Measurements from ENCODE around the gene FBXW5. TPM values are rescaled to one million over a fixed set of nuclear protein-coding genes. Genes with fewer than 3 reads are reported as not detected.

FBXW5 gene
- total RNA-seq (2014; rRNA removed; shearing (Covaris generic); ENCODE audit: low replicate concordance), result 66.3 and 88.3 TPM in 2 replicates

GRCh38 chr9:136944519-136945332 is at the start of gene FBXW5, which contains the start of gene C8G:
Gene FBXW5 (minus strand): TSS chr9:136944738. CDS start chr9:136944083, 655 bp downstream.
Gene C8G (plus strand): TSS chr9:136945243. CDS start chr9:136945321, 78 bp downstream.
- peak; percentile 95 for DNase-seq
- Histone ChIP-seq H3K27me3 (no peaks in the 10 kb centered on the region), H3K4me3 (peak within 1 kb of the TSS; percentile 83), H3K36me3 (peaks cover 38% of the 10 kb centered on the region), H3K9me3 (no peaks in the 10 kb centered on the region)

- H3K36me3 ChIP-seq, result no peaks in the 10 kb centered on the region
- no peak for DNase-seq
Observed at GRCh38 chr9:136992819-136993369, 48.4 kb upstream of the FBXW5 start.

DNA sequence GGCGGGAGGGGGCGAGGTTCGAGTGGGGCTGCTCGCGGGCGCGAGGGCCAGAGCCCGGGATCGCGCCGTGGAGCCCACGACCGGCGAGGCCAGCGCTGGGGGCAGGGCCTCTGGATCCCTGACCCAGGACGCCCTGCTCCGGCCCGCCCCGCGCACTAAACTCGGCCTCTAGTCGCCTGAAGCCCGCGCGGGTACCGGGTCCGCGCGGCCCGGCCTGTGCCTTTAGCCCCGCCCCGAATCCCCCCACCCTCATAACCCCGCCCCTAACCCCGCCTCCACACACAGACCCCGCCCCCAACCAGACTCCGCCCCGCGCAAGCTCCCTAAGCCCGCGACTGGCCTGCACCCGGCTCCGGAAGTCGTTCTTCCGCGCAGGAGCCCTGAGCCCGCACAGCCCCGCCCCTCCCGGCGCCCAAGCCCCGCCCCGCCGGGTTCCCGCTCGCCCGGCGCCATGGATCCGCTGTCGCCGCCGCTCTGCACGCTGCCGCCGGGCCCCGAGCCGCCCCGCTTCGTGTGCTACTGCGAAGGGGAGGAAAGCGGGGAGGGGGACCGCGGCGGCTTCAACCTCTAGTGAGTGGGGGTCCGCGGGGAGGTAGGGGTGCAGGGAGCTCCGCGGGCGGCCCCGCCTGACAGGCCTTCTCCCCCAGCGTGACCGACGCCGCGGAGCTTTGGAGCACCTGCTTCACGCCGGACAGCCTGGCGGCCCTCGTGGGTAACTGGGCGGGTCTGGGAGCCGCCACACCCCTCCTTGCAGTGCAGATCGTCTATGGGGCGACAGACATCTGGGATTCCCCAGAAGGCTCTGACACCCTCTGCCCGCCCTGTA is 47.7 kb upstream of the FBXW5 start, which contains the start of gene PAXX:
PAXX (plus strand) TSS at position 430 of the 826 bp plus-strand sequence; CDS start at position 452, 22 bp downstream.
- Histone ChIP-seq H3K9me3 (no peaks in the 10 kb centered on the region), H3K36me3 (no peaks in the 10 kb centered on the region), H3K4me3 (peak within 1 kb of the TSS; percentile 74), H3K27me3 (no peaks in the 10 kb centered on the region)
- peak; percentile 85 for DNase-seq

More at GRCh38 chr9:136992819-136993369, 48.4 kb upstream of the FBXW5 start:
- Histone ChIP-seq H3K9me3 (no peaks in the 10 kb centered on the region), H3K4me3 (peak overlapping the region; percentile 74), H3K27me3 (no peaks in the 10 kb centered on the region)

DNA sequence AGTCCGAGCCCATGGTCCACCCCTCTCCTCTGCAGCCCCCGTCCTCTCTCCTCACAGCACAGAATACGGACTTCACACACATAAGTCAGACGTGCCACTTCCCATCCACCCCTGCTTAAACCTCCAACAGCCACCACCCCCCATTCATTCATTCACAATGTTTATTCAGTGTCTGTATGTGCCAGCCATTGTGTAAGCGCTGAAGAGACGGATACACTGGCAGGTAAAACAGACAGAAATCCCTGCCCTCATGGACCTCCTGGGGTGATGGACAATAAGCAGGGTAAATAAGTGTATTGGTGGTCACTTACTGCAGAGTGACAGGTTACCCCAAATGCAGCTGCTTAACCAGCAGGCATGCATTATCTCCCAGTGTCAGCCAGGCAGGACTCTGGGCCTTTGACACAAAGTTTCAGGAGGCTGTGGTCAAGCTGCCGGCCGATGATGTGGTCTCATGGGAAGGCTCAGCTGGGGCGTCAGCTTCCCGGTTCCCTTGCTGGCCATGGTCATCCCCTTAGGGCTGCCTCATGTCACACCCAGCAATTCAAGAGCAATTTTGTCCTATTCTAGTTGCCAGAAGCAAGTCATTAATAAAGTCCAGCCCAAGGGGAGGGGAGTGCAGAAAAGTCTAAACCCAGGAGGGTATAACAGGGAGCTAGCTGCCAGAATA is 45.8 kb upstream of the FBXW5 start:
- no peak for DNase-seq
- no peaks in the 10 kb centered on the region for H3K9me3 ChIP-seq
- H3K36me3 ChIP-seq, result no peaks in the 10 kb centered on the region
- no peak overlapping the region for H3K4me3 ChIP-seq
- no peaks in the 10 kb centered on the region for H3K27me3 ChIP-seq

- Histone ChIP-seq H3K36me3 (no peaks in the 10 kb centered on the region), H3K27me3 (no peaks in the 10 kb centered on the region), H3K9me3 (no peaks in the 10 kb centered on the region), H3K4me3 (no peak overlapping the region)
- no peak for DNase-seq
Observed at GRCh38 chr9:136988872-136989271, 44.3 kb upstream of the FBXW5 start.

- Histone ChIP-seq H3K36me3 (no peaks in the 10 kb centered on the region), H3K27me3 (no peaks in the 10 kb centered on the region), H3K9me3 (no peaks in the 10 kb centered on the region), H3K4me3 (no peak overlapping the region)
- no peak for DNase-seq
Observed at GRCh38 chr9:136985853-136986252, 41.3 kb upstream of the FBXW5 start.

DNA sequence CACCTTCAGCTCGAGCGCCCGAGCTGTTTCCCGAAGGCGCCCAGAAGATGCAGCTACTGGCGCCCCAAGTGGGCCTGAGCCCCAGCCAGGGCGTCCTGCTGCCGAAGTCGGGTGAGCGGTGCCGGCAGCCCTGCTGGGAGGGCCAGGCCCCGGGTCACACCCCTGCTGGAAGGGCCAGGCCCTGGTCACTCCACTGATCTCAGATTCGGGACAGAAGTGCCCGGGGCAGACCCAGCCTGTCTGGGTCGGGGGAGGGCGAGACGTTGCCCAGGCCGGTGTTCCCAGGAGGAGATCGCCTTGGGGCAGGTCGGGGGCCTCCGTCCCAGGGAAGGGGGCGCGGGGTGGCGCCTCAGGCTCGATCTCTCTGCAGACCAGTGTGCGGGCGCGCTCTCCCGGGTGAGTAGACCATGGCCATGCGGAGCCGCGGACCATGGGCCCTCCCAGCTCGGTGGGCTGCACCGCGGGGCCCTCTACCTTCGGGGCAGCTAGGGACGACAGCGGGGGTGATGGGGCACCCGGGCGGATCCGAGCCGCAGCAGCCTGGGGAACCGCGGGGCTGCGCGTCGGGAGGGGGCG is 40.6 kb upstream of the FBXW5 start:
- DNase-seq, result no peak
- Histone ChIP-seq H3K9me3 (no peaks in the 10 kb centered on the region), H3K36me3 (no peaks in the 10 kb centered on the region), H3K4me3 (no peak overlapping the region), H3K27me3 (no peaks in the 10 kb centered on the region)

DNA sequence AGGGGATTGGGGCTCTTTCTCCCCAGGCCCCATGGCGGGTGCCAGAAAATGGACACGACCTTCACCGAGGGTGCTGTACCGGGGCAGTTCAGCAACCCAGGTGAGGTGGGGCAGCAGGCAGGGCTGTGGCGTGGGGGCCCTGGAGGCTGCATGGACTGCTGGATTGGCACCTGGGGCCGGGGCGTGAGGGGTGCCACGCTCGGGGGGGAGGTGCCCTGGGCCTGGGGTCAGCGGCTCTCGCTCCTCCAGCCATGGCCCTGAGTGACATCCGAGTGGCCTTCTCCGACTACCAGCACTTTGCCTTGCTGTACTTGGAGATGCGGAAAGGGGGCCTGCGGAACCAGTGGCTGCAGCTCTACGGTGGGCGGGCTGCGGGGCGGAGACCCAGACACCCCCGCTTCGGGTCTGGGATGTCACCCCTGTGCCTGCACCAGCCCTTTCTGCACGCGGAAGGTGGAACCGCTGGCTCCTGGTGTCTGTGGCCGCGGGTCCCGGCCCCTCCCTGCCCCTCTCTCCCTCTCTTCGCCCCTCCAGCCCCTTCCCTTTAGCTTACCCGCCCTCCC is 40.0 kb upstream of the FBXW5 start:
- no peaks in the 10 kb centered on the region for H3K36me3 ChIP-seq
- no peaks in the 10 kb centered on the region for H3K9me3 ChIP-seq
- H3K4me3 ChIP-seq, result no peak overlapping the region
- DNase-seq, result no peak
- no peaks in the 10 kb centered on the region for H3K27me3 ChIP-seq

GRCh38 chr9:136983656-136984314 is 39.2 kb upstream of the FBXW5 start:
- H3K27me3 ChIP-seq, result no peaks in the 10 kb centered on the region
- DNase-seq, result no peak
- no peak overlapping the region for H3K4me3 ChIP-seq
- no peaks in the 10 kb centered on the region for H3K9me3 ChIP-seq
- H3K36me3 ChIP-seq, result no peaks in the 10 kb centered on the region

GRCh38 chr9:136983167-136983566 is 38.6 kb upstream of the FBXW5 start:
- no peaks in the 10 kb centered on the region for H3K27me3 ChIP-seq
- no peaks in the 10 kb centered on the region for H3K36me3 ChIP-seq
- H3K9me3 ChIP-seq, result no peaks in the 10 kb centered on the region
- no peak overlapping the region for H3K4me3 ChIP-seq
- no peak for DNase-seq

DNA sequence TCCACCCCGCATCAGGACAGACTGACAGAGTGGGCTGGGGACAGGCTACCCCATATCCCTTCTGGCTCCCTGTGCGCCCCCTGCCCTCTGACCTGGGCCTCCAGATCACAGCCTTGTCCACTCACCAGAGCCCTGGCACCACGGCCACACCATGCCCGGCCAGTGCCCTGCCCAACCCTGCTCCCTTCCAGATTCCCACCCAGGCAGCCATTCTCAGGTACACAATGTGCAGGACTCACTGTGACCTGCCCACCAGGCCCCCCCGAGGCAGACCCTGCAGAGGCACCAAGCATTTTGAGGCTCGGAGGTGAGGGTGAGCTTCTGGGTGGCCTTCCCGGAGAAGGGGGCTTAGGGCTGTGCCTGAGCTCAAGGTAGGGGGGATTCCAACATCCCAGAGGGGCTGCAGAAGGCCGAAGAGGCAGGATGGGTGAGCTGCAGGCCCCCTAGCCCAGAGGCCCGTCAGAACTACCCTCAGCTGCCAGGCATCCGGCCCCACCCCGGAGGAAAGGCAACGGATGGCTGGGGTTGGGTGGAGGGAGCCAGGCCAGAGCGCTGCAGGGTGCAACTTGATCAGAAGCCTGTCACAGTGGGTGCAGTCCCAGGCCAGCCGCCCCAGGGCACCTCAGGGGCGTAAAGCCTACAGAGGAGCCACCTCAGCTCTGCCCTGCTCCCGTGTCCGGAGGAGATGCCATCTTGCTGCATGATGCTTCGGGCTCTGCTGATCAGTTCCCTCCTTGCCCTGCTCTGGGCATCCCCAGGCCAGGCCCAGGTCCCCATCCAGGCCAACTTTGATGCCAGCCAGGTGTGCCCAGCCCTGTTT is 37.9 kb upstream of the FBXW5 start, which contains the start of gene LCNL1:
LCNL1 (plus strand) TSS at position 762 of the 820 bp plus-strand sequence. CDS start 594 bp downstream, outside the sequence.
- no peak for DNase-seq
- H3K9me3 ChIP-seq, result no peaks in the 10 kb centered on the region
- H3K27me3 ChIP-seq, result no peaks in the 10 kb centered on the region
- H3K36me3 ChIP-seq, result no peaks in the 10 kb centered on the region
- H3K4me3 ChIP-seq, result no peak within 1 kb of the TSS

DNA sequence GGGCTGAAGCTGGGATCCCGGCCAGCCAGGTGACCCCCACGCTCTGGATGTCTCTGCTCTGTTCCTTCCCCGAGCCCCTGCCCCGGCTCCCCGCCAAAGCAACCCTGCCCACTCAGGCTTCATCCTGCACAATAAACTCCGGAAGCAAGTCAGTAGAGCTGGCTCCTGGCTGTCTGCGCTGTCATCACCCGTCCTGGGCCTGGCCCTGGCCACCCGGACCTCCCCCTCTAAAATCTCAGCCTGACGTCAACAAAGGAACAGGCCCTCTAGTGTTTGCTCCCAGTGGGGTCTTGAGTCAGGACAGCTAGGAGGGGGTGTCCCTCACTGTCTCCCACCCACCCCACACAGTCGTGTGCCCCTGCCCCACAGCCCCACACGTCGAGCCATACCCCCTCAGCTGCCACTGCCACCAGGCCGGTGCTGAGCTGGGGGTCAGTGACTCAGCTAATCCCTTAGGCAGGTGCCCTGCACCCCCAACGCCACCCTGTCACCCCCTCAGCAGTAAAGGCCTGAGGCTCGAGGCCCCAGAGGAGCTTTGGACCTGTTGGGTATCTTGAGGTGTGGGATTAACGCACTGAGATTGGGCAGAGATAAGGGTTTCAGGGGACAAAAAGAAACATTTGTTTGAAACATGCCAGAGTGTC is 37.2 kb upstream of the FBXW5 start:
- no peak overlapping the region for H3K4me3 ChIP-seq
- no peaks in the 10 kb centered on the region for H3K36me3 ChIP-seq
- H3K27me3 ChIP-seq, result no peaks in the 10 kb centered on the region
- H3K9me3 ChIP-seq, result no peaks in the 10 kb centered on the region
- DNase-seq, result no peak

DNA sequence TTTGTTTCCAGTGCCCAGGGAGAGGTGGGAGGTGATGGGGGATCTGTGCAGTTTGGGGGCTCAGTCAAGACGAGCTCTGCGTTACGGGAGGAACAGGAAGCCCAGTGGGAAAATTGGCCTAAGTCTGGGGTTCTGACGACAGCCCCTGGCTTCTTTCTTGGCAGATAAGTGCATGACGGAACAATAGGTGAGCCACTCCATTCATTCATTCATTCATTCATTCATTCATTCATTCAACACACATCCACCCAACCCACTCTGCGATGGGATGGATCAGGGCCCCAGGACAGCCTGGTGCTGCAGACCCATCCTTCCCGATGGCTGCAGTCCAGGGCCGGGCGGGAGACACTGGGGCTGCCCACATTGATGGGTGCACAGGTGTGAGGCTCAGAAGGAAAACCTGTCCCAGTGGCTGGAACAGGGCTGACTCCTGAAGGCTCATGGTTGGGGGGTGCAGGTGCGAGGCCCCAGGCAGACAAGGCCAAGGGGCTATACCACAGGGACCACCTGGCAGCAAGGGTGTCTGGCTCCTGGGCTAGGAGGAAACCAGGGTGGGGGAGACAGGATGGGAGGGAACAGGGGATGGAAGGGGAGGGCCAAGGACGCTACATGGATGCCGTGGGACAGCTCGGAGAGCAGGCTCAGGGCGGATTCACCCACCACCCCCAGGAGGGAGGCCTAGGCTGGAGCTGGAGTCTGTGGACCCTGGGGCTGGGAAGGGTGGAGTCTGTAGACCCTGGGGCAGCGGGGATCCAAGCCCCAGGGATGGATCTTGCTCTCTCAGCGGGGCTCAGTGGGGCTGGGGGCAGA is 36.3 kb upstream of the FBXW5 start:
- Histone ChIP-seq H3K4me3 (no peak overlapping the region), H3K36me3 (no peaks in the 10 kb centered on the region), H3K9me3 (no peaks in the 10 kb centered on the region), H3K27me3 (no peaks in the 10 kb centered on the region)
- no peak for DNase-seq

Data from MG63 (cell line).